ENCODE data around the gene NRGN.

DNA sequence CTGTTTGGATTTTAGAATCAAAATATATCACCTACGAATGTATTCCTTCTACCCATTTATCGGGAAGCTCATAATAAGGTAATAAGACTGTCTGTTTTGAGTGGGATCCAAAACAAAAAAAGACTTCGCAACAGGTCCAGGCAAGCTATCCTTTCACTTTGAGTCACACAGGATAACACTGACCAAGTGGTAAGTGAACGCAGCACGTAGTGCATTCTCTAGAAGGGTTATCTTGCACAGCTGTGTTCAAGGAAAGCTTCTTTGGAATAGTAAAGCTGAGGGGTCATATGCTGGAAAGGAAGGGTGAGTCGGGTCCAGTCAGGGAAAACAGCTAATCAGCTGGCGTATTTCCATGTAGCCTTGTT, 22.3 kb upstream of the NRGN start:
- TF ChIP-seq CTCF (conservative IDR thresholded peaks at IDR 0.05 in 1 of 2, IDR thresholded peaks at IDR 0.05 in 1 of 2; ENCODE audit: extremely low read depth in 1 of 2, insufficient read depth in 1 of 2, low read depth in 1 of 2, low read length in 2 of 2), result no peak
- no peak for TF ChIP-seq EZH2 (IDR thresholded peaks at IDR 0.05; ENCODE audit: borderline replicate concordance, low read length)
